Esophagus muscularis mucosa (tissue), 4 donors: ENCODE results near the gene COQ9. TPM values are rescaled to one million over a fixed set of nuclear protein-coding genes. Genes with fewer than 3 reads are reported as not detected.
"Not testable (repeated sequence)": the region's sequence is repeated elsewhere in the genome, so short reads cannot be mapped to it uniquely, and the experiment has no call there.

Experiments
- DNase-seq: peaks from one replicate; pipeline ENCODE4 v3.0.0-alpha.2; 2017; ENCODE audit errors: extremely low spot score
- H3K27ac ChIP-seq, 4 donors: fragments of 200-600 bp; sonication (generic); replicated peaks in 1 of 4; 1 replicate in 3 of 4; 2 replicates in 1 of 4; pipeline ENCODE4 v1.5.1; 2016 to 2019; ENCODE audit warnings: mild to moderate bottlenecking in 1 of 4
- H3K27me3 ChIP-seq, 4 donors: fragments of 200-600 bp; sonication (generic); one replicate each; pipeline versions ENCODE4 v1.5.1 to v1.6.0; 2016 to 2019
- H3K36me3 ChIP-seq, 4 donors: fragments of 200-600 bp; sonication (generic); one replicate each; pipeline ENCODE4 v1.5.1; 2016 to 2019
- H3K4me1 ChIP-seq, 4 donors: fragments of 200-600 bp; sonication (generic); one replicate each; pipeline ENCODE4 v1.5.1; 2016 to 2019
- H3K4me3 ChIP-seq, 4 donors: fragments of 200-600 bp; sonication (generic); 1 replicate in 2 of 4; 2 replicates in 2 of 4; pipeline ENCODE4 v1.5.1; 2016 to 2019; ENCODE audit warnings: mild to moderate bottlenecking in 4 of 4, moderate library complexity in 1 of 4
- H3K9me3 ChIP-seq, 4 donors: fragments of 200-600 bp; sonication (generic); 1 replicate in 3 of 4; 2 replicates in 1 of 4; pipeline ENCODE4 v1.5.1; 2016 to 2019
- EP300 ChIP-seq: sonication (generic); formaldehyde crosslinking; IDR thresholded peaks from one replicate; pipeline ENCODE4 v1.6.1; 2017; ENCODE audit warnings: antibody characterized with exemption
- POLR2A ChIP-seq: fragments of 450-650 bp; IDR thresholded peaks from one replicate; pipeline ENCODE4 v1.6.1; 2017; ENCODE audit warnings: antibody characterized with exemption, moderate library complexity, mild to moderate bottlenecking, low read depth
- POLR2AphosphoS5 ChIP-seq, 2 donors: sonication (generic); formaldehyde crosslinking; IDR thresholded peaks; one replicate each; pipeline ENCODE4 v1.6.1; 2017; ENCODE audit warnings: antibody characterized with exemption in 2 of 2
- WGBS: methylation state at CpG from one replicate; pipeline ENCODE4 v1.1.5; 2018; 5-methylcytosine and 5-hydroxymethylcytosine counted together
- intact Hi-C: fragments of 100-400 bp; cut with DNase I; formaldehyde crosslinking; loops from one replicate; pipeline ENCODE4 v1.15.1; 2023
- total RNA-seq, 4 donors: library from RNA; depleted of rRNA; stranded (reverse); fragments of >200 nt; gene quantifications; one replicate each; pipeline versions ENCODE4 v1.1.0 to v1.2.1, GENCODE V29; 2016
- TF ChIP-seq, protein P1 (sequence below), 3 experiments: fragments of 200-600 bp in 2 of 3; fragments of 450-650 bp in 1 of 3; sonication (generic) in 2 of 3; IDR thresholded peaks; one replicate each; pipeline ENCODE4 v1.5.1; 2017 to 2019; ENCODE audit warnings: antibody characterized with exemption in 3 of 3, mild to moderate bottlenecking in 2 of 3, moderate library complexity in 1 of 3

Gene COQ9
- total RNA-seq, 4 donors from 2014 or later: 77.2 to 115 (median 93.3) TPM

DNA sequence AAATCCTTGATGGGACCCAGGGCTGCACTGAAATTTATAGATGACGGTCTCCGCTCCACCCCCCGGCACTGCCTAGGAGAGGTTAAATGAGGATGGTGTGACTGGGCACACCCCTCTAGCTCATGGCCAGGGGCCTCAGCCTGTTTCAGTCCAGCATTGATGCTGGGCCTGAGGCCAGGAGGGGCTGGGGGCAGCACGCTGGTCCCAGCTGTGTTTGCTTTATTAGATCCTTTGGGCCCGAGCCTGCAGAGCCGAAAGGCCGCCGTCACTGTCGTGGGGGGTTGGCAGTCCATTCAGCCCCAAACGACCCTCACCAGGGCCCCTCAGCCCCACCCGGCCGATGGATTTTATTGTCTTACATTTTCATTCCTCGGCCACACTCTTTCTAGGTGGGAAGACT lies 49.8 kb downstream of the COQ9 start:
- no peak overlapping the region for H3K27ac ChIP-seq
- no peaks in the 10 kb centered on the region for H3K27me3 ChIP-seq
- DNase-seq: no peak
- WGBS: 84% methylated on average over 13 of the region's 13 CpGs
- no peaks in the 10 kb centered on the region for H3K36me3 ChIP-seq
- no peak overlapping the region for H3K4me3 ChIP-seq
- intact Hi-C loops: no loop called here
- TF ChIP-seq, protein P1, sequence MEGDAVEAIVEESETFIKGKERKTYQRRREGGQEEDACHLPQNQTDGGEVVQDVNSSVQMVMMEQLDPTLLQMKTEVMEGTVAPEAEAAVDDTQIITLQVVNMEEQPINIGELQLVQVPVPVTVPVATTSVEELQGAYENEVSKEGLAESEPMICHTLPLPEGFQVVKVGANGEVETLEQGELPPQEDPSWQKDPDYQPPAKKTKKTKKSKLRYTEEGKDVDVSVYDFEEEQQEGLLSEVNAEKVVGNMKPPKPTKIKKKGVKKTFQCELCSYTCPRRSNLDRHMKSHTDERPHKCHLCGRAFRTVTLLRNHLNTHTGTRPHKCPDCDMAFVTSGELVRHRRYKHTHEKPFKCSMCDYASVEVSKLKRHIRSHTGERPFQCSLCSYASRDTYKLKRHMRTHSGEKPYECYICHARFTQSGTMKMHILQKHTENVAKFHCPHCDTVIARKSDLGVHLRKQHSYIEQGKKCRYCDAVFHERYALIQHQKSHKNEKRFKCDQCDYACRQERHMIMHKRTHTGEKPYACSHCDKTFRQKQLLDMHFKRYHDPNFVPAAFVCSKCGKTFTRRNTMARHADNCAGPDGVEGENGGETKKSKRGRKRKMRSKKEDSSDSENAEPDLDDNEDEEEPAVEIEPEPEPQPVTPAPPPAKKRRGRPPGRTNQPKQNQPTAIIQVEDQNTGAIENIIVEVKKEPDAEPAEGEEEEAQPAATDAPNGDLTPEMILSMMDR (IDR thresholded peaks at IDR 0.05): no peak
- TF ChIP-seq POLR2AphosphoS5 (IDR thresholded peaks at IDR 0.05): no peak
- no peaks in the 10 kb centered on the region for H3K4me1 ChIP-seq
- no peaks in the 10 kb centered on the region for H3K9me3 ChIP-seq

DNA sequence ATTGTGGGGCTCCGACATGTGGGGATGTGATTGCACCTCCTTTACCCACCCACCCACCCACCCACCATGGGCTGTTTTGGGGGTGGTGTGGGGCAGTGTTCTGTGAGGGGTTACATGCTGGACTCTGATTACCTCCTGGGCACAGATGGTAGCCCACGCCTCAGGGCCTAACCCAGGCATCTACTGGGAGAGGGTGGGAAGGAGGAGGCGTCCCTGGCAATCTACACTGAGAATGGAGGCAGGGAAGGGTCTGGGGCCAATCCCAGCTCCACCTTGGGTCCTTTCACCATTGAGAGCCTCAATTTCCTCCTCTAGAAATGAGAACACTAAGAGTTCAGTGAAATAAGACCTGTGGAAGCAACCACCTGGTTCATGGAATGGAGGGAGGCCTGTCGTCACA lies 50.8 kb downstream of the COQ9 start:
- Histone ChIP-seq H3K27ac (no peak overlapping the region), H3K9me3 (no peaks in the 10 kb centered on the region), H3K4me1 (no peaks in the 10 kb centered on the region), H3K27me3 (no peaks in the 10 kb centered on the region), H3K36me3 (no peaks in the 10 kb centered on the region), H3K4me3 (no peak overlapping the region)
- no peak for TF ChIP-seq POLR2A
- TF ChIP-seq, protein P1 (IDR thresholded peaks at IDR 0.05): no peak
- TF ChIP-seq EP300: no peak
- TF ChIP-seq POLR2AphosphoS5 (IDR thresholded peaks at IDR 0.05): no peak
- 96% methylated on average over 4 of the region's 4 CpGs for WGBS
- no peak for DNase-seq
- intact Hi-C loops: no loop called here

DNA sequence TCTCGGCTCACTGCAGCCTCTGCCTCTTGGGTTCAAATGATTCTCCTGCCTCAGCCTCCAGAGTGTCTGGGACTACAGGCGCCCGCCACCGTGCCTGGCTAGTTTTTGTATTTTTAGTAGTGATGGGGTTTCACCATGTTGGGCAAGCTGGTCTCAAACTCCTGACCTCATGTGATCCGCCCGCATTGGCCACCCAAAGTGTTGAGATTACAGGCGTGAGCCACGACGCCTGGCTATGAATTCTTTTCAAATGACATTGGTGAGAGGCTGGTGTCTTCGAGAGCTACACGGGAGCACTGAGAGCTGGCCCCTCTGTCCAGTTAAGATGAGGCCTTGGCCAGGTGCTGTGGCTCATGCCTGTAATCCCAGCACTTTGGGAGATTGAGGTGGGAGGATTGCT lies 52.7 kb downstream of the COQ9 start:
- DNase-seq: not testable (repeated sequence)

DNA sequence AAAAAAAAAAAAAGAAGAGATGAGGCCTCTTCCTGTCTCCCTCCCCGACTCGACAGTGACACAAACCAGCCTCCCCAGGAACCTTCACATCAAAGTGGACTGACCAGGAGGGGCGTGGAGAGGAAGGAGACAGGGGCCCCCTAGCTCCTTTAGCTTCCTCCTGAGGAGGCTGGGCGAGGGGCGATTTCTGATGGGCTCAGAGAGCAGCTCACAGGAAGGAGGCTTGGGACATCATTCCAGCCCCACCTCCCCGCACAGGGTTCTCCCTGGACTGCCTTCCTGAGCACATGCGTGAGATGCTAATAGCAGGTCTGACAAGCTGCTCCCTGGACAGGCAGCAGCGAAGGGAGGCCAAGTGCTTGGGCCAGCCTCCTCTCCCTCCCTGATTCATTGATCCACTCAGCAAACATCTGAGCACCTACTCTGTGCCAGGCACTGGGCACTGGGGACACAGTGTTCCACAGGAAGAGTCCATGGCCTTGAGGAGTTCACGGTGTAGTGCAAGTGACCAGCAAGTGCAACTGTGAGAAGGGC lies 53.4 kb downstream of the COQ9 start:
- WGBS: 46% methylated on average over 8 of the region's 9 CpGs
- H3K36me3 ChIP-seq: no peaks in the 10 kb centered on the region
- no peaks in the 10 kb centered on the region for H3K4me1 ChIP-seq
- H3K4me3 ChIP-seq: no peak overlapping the region
- intact Hi-C loops: no loop called here
- DNase-seq: no peak
- H3K9me3 ChIP-seq: no peaks in the 10 kb centered on the region
- no peak for TF ChIP-seq EP300
- no peak for TF ChIP-seq POLR2A
- TF ChIP-seq, protein P1 (IDR thresholded peaks at IDR 0.05): no peak
- TF ChIP-seq POLR2AphosphoS5 (IDR thresholded peaks at IDR 0.05): no peak
- no peak overlapping the region for H3K27ac ChIP-seq
- no peaks in the 10 kb centered on the region for H3K27me3 ChIP-seq

More for the DNA sequence above, 52.7 kb downstream of the COQ9 start:
- H3K27ac ChIP-seq, intact Hi-C loops, H3K9me3 ChIP-seq, H3K36me3 ChIP-seq, H3K4me1 ChIP-seq, H3K27me3 ChIP-seq, H3K4me3 ChIP-seq: not testable (repeated sequence)
- WGBS: 95% methylated on average over 3 of the region's 11 CpGs

DNA sequence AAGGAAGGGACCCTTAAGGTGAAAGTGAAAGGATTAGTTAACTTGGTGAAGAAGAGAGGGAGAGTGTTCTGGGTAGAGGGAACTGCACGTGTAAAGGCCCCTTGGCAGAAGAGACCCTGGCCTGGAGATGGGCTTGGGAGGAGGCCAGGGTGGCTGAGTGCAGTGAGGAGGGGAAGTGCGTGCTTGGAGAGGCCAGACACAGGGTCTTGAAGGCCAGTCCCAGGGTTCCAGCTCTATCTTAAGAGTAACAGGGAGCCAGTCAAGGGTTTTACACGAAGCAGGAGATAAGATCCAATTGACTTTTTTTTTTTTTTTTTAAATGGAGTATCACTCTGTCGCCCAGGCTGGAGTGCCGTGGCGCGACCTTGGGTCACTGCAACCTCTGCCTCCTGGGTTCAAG lies 54.2 kb downstream of the COQ9 start:
- Histone ChIP-seq H3K9me3 (no peaks in the 10 kb centered on the region), H3K4me3 (no peak overlapping the region), H3K36me3 (no peaks in the 10 kb centered on the region), H3K27ac (no peak overlapping the region), H3K4me1 (no peaks in the 10 kb centered on the region), H3K27me3 (no peaks in the 10 kb centered on the region)
- 89% methylated on average over 7 of the region's 7 CpGs for WGBS
- TF ChIP-seq, protein P1 (IDR thresholded peaks at IDR 0.05): no peak
- no peak for TF ChIP-seq POLR2AphosphoS5 (IDR thresholded peaks at IDR 0.05)
- no peak for TF ChIP-seq POLR2A
- no peak for TF ChIP-seq EP300
- DNase-seq: no peak
- intact Hi-C loops: no loop called here
